SK-N-SH treated with all-trans-retinoic acid at 6 μM for 48 hours (cell line): ENCODE data around the gene RTN4RL1.

Experiments used
- ARNTL ChIP-seq: fragments of 450-650 bp; formaldehyde crosslinking; IDR thresholded peaks from 2 replicates; pipeline ENCODE4 v1.5.0; 2020; ENCODE audit warnings: low read depth, mild to moderate bottlenecking, moderate library complexity, borderline replicate concordance
- BACH2 ChIP-seq: fragments of 250-450 bp; sonication (Bioruptor Pico); IDR thresholded peaks from 2 replicates; pipeline ENCODE4 v1.9.0; 2021; ENCODE audit warnings: mild to moderate bottlenecking, borderline replicate concordance
- CREB5 ChIP-seq: fragments of 250-450 bp; sonication (Bioruptor Pico); IDR thresholded peaks from 2 replicates; pipeline ENCODE4 v1.5.1; 2020; ENCODE audit warnings: low read depth, mild to moderate bottlenecking, moderate library complexity
- CSDC2 ChIP-seq: fragments of 250-450 bp; sonication (Bioruptor Pico); IDR thresholded peaks from 2 replicates; pipeline ENCODE4 v1.5.0; 2020; ENCODE audit warnings: mild to moderate bottlenecking, moderate library complexity
- ESRRG ChIP-seq: fragments of 250-450 bp; sonication (Bioruptor Pico); IDR thresholded peaks from 2 replicates; pipeline ENCODE4 v1.6.1; 2021; ENCODE audit warnings: mild to moderate bottlenecking
- PATZ1 ChIP-seq: fragments of 250-450 bp; sonication (Bioruptor Pico); IDR thresholded peaks from 2 replicates; pipeline ENCODE4 v1.8.0; 2020; ENCODE audit warnings: mild to moderate bottlenecking, moderate library complexity, borderline replicate concordance
- POU6F1 ChIP-seq: fragments of 250-450 bp; sonication (Bioruptor Pico); IDR thresholded peaks from 2 replicates; pipeline ENCODE4 v1.8.0; 2021; ENCODE audit warnings: low read depth, mild to moderate bottlenecking, moderate library complexity, borderline replicate concordance
- PPARA ChIP-seq: fragments of 250-450 bp; sonication (Bioruptor Pico); IDR thresholded peaks from 2 replicates; pipeline ENCODE4 v1.5.0; 2020; ENCODE audit warnings: mild to moderate bottlenecking, borderline replicate concordance
- RARB ChIP-seq: fragments of 250-450 bp; sonication (Bioruptor Pico); IDR thresholded peaks from 2 replicates; pipeline ENCODE4 v1.8.0; 2021; ENCODE audit warnings: mild to moderate bottlenecking, moderate library complexity
- TCF4 ChIP-seq: fragments of 250-450 bp; sonication (Bioruptor Pico); IDR thresholded peaks from 2 replicates; pipeline ENCODE4 v1.8.0; 2021; ENCODE audit warnings: mild to moderate bottlenecking, moderate library complexity, borderline replicate concordance
- ZC3H10 ChIP-seq: fragments of 250-450 bp; sonication (Bioruptor Pico); IDR thresholded peaks from 2 replicates; pipeline ENCODE4 v1.5.1; 2021; ENCODE audit warnings: mild to moderate bottlenecking, moderate library complexity
- ZFP3 ChIP-seq: fragments of 250-450 bp; sonication (Bioruptor Pico); IDR thresholded peaks from 2 replicates; pipeline ENCODE4 v1.5.0; 2020; ENCODE audit warnings: mild to moderate bottlenecking, moderate library complexity
- ZFP30 ChIP-seq: fragments of 450-650 bp; formaldehyde crosslinking; IDR thresholded peaks from 2 replicates; pipeline ENCODE4 v1.5.0; 2022; ENCODE audit warnings: mild to moderate bottlenecking, moderate library complexity
- ZNF70 ChIP-seq: fragments of 450-650 bp; formaldehyde crosslinking; IDR thresholded peaks from 2 replicates; pipeline ENCODE4 v1.5.0; 2020; ENCODE audit warnings: mild to moderate bottlenecking, moderate library complexity

- TF ChIP-seq CSDC2 (CRISPR knock-in tag) (no peak), ARNTL (CRISPR knock-in tag) (no peak), PATZ1 (CRISPR knock-in tag) (no peak), ZFP30 (CRISPR knock-in tag) (no peak), BACH2 (CRISPR knock-in tag) (no peak), ESRRG (CRISPR knock-in tag) (no peak), CREB5 (no peak), RARB (CRISPR knock-in tag) (no peak), ZFP3 (CRISPR knock-in tag) (no peak), PPARA (no peak), POU6F1 (CRISPR knock-in tag) (no peak), TCF4 (CRISPR knock-in tag) (no peak), ZNF70 (CRISPR knock-in tag) (no peak), ZC3H10 (CRISPR knock-in tag) (no peak)
These were observed 117.0 kb downstream of the RTN4RL1 start for GRCh38 chr17:1907909-1908698.
